GM12864 (cell line): Measurements from ENCODE around the gene TTC39C.

ENCODE experiments used
- DNase-seq: peaks from one replicate; pipeline ENCODE4 v3.0.0-alpha.2; 2011; ENCODE audit warnings: low read depth
- H3K4me3 ChIP-seq: 2 replicates; pipeline ENCODE4 v1.5.1; 2011; ENCODE audit warnings: mild to moderate bottlenecking, low read depth, low read length, control low read depth
- TF ChIP-seq, protein P1 (sequence below): IDR thresholded peaks from 2 replicates; pipeline ENCODE4 v1.5.1; 2011; ENCODE audit warnings: low read depth, mild to moderate bottlenecking, moderate library complexity, low read length, control low read depth, inconsistent platforms; ENCODE audit errors: missing control alignments

TTC39C gene

DNA sequence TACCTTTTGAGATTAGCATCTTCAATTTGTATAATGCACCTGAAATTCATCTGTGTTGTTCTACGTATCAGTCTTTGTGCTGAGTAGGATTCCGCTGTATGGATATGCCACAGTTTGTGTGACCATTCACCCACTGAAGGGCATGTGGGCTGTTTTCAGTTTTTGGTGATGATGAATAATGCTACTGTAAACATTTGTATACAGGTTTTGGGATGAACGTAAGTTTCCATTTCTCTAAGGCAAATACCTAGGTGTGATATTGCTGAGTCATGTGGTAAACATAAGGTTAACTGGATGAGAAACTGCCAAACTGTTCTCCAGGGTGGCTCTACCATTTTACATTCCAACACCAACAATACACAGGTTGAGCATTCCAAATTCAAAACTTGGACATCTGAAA is 159.4 kb downstream of the TTC39C start:
- DNase-seq = no peak
- no peak overlapping the region for H3K4me3 ChIP-seq
- TF ChIP-seq, protein P1, sequence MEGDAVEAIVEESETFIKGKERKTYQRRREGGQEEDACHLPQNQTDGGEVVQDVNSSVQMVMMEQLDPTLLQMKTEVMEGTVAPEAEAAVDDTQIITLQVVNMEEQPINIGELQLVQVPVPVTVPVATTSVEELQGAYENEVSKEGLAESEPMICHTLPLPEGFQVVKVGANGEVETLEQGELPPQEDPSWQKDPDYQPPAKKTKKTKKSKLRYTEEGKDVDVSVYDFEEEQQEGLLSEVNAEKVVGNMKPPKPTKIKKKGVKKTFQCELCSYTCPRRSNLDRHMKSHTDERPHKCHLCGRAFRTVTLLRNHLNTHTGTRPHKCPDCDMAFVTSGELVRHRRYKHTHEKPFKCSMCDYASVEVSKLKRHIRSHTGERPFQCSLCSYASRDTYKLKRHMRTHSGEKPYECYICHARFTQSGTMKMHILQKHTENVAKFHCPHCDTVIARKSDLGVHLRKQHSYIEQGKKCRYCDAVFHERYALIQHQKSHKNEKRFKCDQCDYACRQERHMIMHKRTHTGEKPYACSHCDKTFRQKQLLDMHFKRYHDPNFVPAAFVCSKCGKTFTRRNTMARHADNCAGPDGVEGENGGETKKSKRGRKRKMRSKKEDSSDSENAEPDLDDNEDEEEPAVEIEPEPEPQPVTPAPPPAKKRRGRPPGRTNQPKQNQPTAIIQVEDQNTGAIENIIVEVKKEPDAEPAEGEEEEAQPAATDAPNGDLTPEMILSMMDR = no peak

DNA sequence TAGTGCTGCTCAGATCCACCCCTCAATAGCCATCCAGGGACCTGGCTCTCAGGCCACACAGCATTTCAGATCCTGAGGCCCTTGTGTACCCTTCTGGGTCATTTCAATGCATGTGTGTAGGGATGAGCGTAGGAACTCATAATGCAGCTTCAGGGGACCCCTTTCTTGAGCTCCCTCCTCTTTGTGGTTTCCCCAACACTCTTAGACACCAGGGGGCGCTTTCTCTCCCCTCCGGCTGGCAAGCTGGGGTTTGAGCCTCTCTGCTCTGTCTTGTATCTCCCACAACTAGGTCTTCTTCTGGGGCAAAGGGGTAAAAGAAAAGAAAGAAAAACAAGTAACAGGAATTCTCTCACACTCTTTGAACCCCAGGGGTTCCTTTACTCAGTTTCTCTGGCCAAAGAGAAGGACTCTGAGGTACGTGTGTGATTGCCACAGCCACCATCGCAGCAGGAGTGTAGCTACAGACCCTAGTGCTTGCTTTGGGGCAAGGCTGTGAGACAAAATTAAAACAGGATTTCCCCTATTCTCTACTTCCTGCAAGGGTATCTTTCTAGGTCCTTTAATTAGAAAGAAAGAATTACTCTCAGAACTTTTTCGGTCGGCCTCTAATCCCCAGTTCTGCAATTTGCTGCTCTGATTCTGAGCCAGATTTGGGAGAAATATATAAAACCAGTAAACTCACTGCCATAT is 162.3 kb downstream of the TTC39C start:
- peak; percentile 59 for DNase-seq
- TF ChIP-seq, protein P1 = peak; percentile 92
- H3K4me3 ChIP-seq = peak overlapping the region; percentile 24; the same call in 1 of the 2 replicates

DNA sequence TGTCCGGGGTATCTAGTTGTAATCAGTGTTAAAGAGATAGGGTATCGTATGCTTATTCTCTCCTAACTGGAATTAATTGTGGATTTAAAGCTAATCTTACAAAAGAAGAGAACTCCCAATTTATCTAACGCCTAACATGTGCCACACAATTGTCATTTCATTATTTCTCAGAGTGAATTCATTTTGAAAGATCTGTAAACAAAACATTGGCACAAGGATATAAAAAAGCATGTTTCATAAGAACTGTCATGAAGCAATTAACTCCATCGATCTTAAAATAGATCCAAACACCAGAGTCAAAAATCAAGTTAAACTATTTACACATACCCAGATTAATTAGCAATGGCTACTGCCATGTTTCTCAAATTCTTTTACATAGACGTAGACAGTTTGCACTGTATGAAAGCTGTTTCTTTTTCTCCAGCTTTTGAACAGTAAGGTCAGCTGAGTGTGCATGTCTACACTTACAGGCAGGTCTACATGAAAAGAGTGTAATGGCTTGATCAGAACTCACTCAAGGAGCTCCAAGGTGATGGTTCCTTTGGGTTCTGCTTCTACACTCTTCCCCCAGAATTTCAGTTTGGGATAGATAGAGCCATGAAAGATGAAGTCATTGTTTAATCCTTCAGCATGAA is 163.1 kb downstream of the TTC39C start:
- no peak for DNase-seq
- no peak overlapping the region for H3K4me3 ChIP-seq
- TF ChIP-seq, protein P1 = no peak

DNA sequence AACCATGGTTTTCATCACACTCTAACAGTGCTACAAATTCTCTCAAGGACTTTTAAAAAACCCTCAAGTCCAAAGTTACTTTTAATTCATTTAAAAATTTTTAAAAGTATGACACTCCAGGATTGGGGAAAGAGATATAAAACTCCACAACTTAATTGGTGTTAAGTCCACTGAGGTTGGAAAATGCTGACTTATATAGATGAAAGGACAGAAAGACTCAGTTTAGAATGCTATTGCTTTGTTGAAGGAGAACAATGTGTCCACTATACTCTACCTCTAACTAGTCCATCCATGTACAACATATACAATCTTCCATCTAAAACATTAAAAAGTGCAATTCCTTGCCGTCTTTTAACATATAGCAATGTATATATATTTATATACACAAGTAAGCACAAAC is 165.5 kb downstream of the TTC39C start:
- TF ChIP-seq, protein P1 = no peak
- DNase-seq = no peak
- H3K4me3 ChIP-seq = no peak overlapping the region

DNA sequence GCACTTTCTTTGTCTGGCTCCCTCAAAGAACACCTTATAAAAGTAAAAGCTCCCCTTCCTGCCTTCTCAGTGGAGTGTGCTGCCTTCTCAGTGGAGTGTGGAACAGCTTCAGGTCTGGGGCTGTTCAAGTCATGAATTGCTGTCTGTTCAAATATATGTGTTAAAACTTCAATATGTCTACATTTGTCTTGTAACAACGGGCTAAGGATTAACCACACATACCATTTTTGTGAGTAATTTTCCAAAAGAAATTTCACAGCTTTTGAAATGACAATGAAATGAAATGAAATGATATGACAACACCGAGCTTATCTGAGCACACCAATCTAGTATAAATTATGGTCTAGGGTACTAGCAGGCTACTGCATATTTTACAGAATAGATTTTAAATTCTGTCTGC is 167.3 kb downstream of the TTC39C start:
- no peak for DNase-seq

More for the DNA sequence above, 167.3 kb downstream of the TTC39C start:
- H3K4me3 ChIP-seq = no peak overlapping the region
- TF ChIP-seq, protein P1 = no peak
